ENCODE results near the gene OR4D2.

The OR4D2 gene

GRCh38 chr17:58217766-58218165, 51.0 kb downstream of the OR4D2 start:
- DNase-seq, result no peak

DNA sequence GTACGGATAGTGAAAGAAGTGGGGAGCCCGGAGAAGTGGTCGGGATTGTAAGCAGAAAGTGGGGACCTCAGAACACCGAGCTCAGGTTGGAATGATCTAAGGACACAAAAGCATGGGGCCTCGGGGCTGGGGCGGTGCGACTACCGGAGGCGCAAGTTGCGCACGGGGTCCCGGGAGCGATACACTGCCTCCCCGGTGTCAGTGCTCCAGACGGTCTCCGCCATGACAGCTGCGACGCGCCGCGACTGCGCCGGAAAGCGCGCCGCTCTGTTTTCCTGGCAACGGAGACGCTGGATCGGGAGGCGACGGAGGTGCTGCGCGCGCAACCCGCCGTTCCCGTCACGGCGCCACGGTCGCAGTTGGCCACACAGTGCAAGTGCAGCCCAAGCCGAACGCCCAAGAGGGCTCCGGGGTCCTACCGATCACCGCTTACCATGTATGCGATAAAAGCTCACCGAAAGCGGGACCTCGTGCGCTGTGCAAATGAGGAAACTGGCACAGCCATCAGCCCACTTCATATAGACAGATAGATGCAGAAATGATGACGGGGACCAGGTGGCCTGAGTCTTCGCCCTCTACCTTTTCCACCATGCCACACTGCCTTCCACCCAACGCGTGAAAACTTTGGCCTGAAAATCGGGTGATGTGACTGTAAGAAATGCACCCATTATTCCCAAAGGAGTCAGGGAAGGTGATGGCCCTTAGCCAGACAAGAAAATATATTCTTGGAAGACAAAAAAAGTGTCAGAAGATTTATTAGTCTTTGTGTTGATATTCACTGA, 52.4 kb downstream of the OR4D2 start, which contains the start of gene MKS1:
Gene MKS1, minus strand, starts transcription at position 249 of the 782 bp plus-strand sequence. Its CDS starts 25 bp downstream, at position 224.
- peak; percentile 90 for DNase-seq

- no peak for DNase-seq
Measured at GRCh38 chr17:58219789-58220183, 53.0 kb downstream of the OR4D2 start.

Measured in effector CD8-positive, alpha-beta T cell (primary cell).